HepG2 (cell line): ENCODE data around the gene MRPS34. TPM values are rescaled to one million over a fixed set of nuclear protein-coding genes. Genes with fewer than 3 reads are reported as not detected.

Source experiments
- AGO1 ChIP-seq: fragments of 200-400 bp; formaldehyde crosslinking; IDR thresholded peaks from 2 replicates; pipeline ENCODE4 v1.6.1; 2017; ENCODE audit warnings: mild to moderate bottlenecking, low read depth, low read length, moderate library complexity; ENCODE audit not compliant: poor library complexity, severe bottlenecking
- AGO2 ChIP-seq: fragments of 200-400 bp; formaldehyde crosslinking; optimal IDR thresholded peaks from 2 replicates; pipeline ENCODE3; 2017; ENCODE audit warnings: mild to moderate bottlenecking, low read depth, low read length, moderate library complexity
- BRD4 ChIP-seq: sonication (generic); formaldehyde crosslinking; IDR thresholded peaks from 2 replicates; pipeline ENCODE4 v1.4.0; 2020; ENCODE audit warnings: missing genetic modification reagents
- GLMP ChIP-seq: sonication (generic); formaldehyde crosslinking; IDR thresholded peaks from 2 replicates; pipeline ENCODE4 v1.9.0; 2021; ENCODE audit warnings: missing genetic modification reagents, mild to moderate bottlenecking, borderline replicate concordance
- GMEB1 ChIP-seq: sonication (generic); formaldehyde crosslinking; IDR thresholded peaks from 2 replicates; pipeline ENCODE4 v1.5.1; 2020; ENCODE audit warnings: missing genetic modification reagents, mild to moderate bottlenecking, borderline replicate concordance
- GRHL1 ChIP-seq: sonication (generic); formaldehyde crosslinking; conservative IDR thresholded peaks from 2 replicates; pipeline ENCODE4 v1.8.0; 2022; ENCODE audit warnings: missing genetic modification reagents
- KDM2A ChIP-seq: sonication (generic); formaldehyde crosslinking; IDR thresholded peaks from 2 replicates; pipeline ENCODE4 v1.4.0; 2020; ENCODE audit warnings: low read depth, missing genetic modification reagents, borderline replicate concordance
- POLR2G ChIP-seq: fragments of 200-400 bp; formaldehyde crosslinking; IDR thresholded peaks from 2 replicates; pipeline ENCODE4 v1.6.1; 2018; ENCODE audit warnings: mild to moderate bottlenecking, low read depth, low read length, moderate library complexity
- RAD51 ChIP-seq: fragments of 450-650 bp; IDR thresholded peaks from 2 replicates; pipeline ENCODE4 v1.6.1; 2016; ENCODE audit warnings: borderline replicate concordance
- RARG ChIP-seq: sonication (generic); formaldehyde crosslinking; IDR thresholded peaks from 2 replicates; pipeline ENCODE4 v1.4.0; 2020; ENCODE audit warnings: low read depth, mild to moderate bottlenecking, missing genetic modification reagents
- SIN3A ChIP-seq: IDR thresholded peaks from 2 replicates; pipeline ENCODE4 v1.6.1; 2011; ENCODE audit warnings: low read depth, mild to moderate bottlenecking, control low read depth, low read length, borderline replicate concordance
- TEF ChIP-seq: sonication (generic); formaldehyde crosslinking; IDR thresholded peaks from 2 replicates; pipeline ENCODE4 v1.5.0; 2020; ENCODE audit warnings: missing genetic modification reagents
- ZFP1 ChIP-seq: IDR thresholded peaks from 2 replicates; pipeline ENCODE4 v1.6.1; 2016
- ZNF333 ChIP-seq: sonication (generic); formaldehyde crosslinking; IDR thresholded peaks from 2 replicates; pipeline ENCODE4 v1.4.0; 2020; ENCODE audit warnings: mild to moderate bottlenecking, missing genetic modification reagents, borderline replicate concordance
- ZNF567 ChIP-seq: sonication (generic); formaldehyde crosslinking; IDR thresholded peaks from 2 replicates; pipeline ENCODE4 v1.8.1; 2023; ENCODE audit warnings: mild to moderate bottlenecking, missing genetic modification reagents, borderline replicate concordance
- ZNF891 ChIP-seq: sonication (generic); formaldehyde crosslinking; IDR thresholded peaks from 2 replicates; pipeline ENCODE4 v1.5.0; 2020; ENCODE audit warnings: mild to moderate bottlenecking, missing genetic modification reagents
- polyA plus RNA-seq, 8 experiments: library from polyadenylated mRNA; depleted of rRNA in 3 of 8; stranded (reverse) in 7 of 8; unstranded in 1 of 8; fragments of >200 nt; fragmentation: Illumina TruSeq in 4 of 8; extraction: Trizol in 4 of 8; gene quantifications; 2 replicates each; pipeline versions ENCODE4 v1.2.1 to v1.2.3, GENCODE V29; 2011 to 2016; ENCODE audit warnings: low read depth in 4 of 8, missing spikeins in 1 of 8, mixed read lengths in 1 of 8; ENCODE audit not compliant: insufficient read depth in 1 of 8
- total RNA-seq, 5 experiments: library from RNA; depleted of rRNA; stranded (reverse); fragments of >200 nt; fragmentation: Illumina TruSeq; extraction: Trizol; gene quantifications; 2 replicates each; pipeline ENCODE4 v1.2.3, GENCODE V29; 2016; ENCODE audit warnings: low read depth in 1 of 5
- TF ChIP-seq, protein P1 (sequence below): sonication (generic); formaldehyde crosslinking; IDR thresholded peaks from 2 replicates; pipeline ENCODE4 v1.5.0; 2020; ENCODE audit warnings: mild to moderate bottlenecking, missing genetic modification reagents
- TF ChIP-seq, protein P2 (sequence below): sonication (generic); formaldehyde crosslinking; IDR thresholded peaks from 2 replicates; pipeline ENCODE4 v1.5.1; 2020; ENCODE audit warnings: missing genetic modification reagents, mild to moderate bottlenecking, borderline replicate concordance

Gene MRPS34
- total and polyA plus RNA-seq, 2 of the 13 experiments (the other 11 are each of a cell fraction or from before 2014, with no cell fraction given) = 63.5 to 131 TPM

DNA sequence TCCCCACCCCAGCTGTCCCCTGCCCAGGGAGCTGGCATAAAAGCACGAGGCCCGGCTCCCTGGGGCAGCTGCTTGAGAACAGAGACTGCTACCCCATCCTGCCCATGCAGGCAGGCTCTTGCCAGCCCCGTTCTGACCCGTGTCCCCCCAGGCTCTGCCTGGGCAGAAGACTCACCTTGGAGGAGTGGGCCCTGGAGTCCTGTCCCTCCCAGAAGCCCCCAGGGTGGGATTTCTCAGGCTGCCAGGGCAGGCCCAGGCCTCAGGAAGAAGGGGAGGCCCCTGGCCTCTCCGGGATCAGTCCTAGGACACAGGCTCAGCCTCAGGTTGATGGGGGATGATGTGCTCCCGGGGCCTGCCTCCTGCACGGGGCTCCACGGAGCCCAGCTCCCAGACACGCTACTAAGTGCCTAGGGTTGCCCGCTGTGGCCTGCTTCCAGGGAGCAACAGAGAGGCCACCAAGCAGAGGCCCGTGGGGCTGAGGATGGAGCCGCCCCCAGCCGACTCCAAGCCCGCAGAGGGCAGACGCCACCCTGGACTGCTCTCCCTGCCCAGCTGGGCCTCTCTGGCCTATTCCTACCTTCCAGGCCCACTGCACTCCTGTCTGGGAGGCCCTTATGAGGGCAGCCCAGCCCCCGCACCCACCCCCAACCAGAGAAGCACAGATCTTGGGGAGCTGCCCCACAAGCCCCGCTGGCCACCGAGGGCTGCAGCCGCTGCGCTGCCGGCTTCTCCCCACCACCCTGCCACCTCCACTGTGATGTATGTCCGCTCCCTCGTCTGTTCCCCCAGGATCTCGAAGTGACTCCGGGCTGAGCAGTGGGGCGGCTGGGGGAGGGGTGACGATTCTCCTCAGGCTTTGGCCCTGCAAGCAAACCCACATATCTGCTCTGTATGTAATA, 3.3 kb downstream of the MRPS34 start (continued):
- TF ChIP-seq GRHL1 (CRISPR knock-in tag) (no peak), GMEB1 (CRISPR knock-in tag) (no peak), ZNF333 (no peak), ZFP1 (CRISPR knock-in tag) (no peak), ZNF891 (no peak), SIN3A (no peak), RAD51 (no peak), TEF (no peak), RARG (CRISPR knock-in tag) (no peak), KDM2A (CRISPR knock-in tag) (0 out of 2 replicates have a peak, but pooled peaks have one; percentile 20), BRD4 (CRISPR knock-in tag) (no peak), AGO1 (peak; percentile 67), ZNF567 (CRISPR knock-in tag) (no peak), POLR2G (peak; percentile 45; the same call in 1 of the 2 replicates), GLMP (CRISPR knock-in tag) (no peak), AGO2 (peak; percentile 94)
- TF ChIP-seq, protein P1, sequence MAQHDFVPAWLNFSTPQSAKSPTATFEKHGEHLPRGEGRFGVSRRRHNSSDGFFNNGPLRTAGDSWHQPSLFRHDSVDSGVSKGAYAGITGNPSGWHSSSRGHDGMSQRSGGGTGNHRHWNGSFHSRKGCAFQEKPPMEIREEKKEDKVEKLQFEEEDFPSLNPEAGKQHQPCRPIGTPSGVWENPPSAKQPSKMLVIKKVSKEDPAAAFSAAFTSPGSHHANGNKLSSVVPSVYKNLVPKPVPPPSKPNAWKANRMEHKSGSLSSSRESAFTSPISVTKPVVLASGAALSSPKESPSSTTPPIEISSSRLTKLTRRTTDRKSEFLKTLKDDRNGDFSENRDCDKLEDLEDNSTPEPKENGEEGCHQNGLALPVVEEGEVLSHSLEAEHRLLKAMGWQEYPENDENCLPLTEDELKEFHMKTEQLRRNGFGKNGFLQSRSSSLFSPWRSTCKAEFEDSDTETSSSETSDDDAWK (CRISPR knock-in tag) = no peak
- TF ChIP-seq, protein P2, sequence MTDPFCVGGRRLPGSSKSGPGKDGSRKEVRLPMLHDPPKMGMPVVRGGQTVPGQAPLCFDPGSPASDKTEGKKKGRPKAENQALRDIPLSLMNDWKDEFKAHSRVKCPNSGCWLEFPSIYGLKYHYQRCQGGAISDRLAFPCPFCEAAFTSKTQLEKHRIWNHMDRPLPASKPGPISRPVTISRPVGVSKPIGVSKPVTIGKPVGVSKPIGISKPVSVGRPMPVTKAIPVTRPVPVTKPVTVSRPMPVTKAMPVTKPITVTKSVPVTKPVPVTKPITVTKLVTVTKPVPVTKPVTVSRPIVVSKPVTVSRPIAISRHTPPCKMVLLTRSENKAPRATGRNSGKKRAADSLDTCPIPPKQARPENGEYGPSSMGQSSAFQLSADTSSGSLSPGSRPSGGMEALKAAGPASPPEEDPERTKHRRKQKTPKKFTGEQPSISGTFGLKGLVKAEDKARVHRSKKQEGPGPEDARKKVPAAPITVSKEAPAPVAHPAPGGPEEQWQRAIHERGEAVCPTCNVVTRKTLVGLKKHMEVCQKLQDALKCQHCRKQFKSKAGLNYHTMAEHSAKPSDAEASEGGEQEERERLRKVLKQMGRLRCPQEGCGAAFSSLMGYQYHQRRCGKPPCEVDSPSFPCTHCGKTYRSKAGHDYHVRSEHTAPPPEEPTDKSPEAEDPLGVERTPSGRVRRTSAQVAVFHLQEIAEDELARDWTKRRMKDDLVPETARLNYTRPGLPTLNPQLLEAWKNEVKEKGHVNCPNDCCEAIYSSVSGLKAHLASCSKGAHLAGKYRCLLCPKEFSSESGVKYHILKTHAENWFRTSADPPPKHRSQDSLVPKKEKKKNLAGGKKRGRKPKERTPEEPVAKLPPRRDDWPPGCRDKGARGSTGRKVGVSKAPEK (CRISPR knock-in tag) = no peak
